GM18858 (cell line): ENCODE measurements around the gene C3AR1.

Source experiments
- ATAC-seq: cut with Tn5 transposase; IDR thresholded peaks from one replicate; pipeline ENCODE4 v1.9.1; 2021; ENCODE audit not compliant: unreplicated experiment

The C3AR1 gene

DNA sequence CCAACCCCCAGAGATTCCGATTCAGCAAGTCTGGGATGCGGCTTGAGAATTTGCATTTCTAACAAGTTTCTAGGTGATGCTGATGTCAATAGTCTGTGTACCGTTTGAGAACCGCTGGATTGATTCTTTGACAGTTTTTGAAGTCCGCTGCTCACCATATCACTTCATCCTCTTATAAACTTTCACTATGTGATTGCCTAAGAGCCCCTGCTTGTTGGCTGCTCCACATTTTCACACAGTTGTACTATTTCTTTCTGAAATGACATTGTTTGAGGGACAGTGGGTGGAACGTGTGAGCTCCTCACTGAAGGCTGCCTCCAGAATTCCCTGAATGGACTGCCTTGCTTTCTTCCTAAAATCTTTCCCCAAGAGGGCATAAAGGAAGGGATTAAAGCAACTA, 7.7 kb downstream of the C3AR1 start:
- ATAC-seq: no peak

GRCh38 chr12:8057839-8058238, 8.3 kb downstream of the C3AR1 start:
- ATAC-seq: no peak

DNA sequence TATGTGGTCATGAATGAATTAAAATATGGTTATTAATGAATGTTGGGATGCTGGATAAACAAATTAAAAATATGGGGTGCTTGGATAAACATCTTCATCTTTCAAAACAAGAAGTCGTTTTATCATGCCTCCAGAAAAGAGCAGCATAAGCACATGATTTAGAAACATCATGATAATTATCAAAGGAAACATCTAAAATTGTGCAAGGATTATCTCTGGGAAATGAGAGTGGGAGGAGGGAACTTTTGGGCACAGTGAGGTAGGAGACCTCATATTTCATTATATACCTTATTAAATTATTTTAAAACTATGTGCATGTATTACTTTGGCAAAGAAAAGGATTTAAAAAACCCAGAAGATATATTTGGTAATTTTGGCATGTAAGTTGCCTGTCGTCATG, 8.9 kb downstream of the C3AR1 start:
- no peak for ATAC-seq

DNA sequence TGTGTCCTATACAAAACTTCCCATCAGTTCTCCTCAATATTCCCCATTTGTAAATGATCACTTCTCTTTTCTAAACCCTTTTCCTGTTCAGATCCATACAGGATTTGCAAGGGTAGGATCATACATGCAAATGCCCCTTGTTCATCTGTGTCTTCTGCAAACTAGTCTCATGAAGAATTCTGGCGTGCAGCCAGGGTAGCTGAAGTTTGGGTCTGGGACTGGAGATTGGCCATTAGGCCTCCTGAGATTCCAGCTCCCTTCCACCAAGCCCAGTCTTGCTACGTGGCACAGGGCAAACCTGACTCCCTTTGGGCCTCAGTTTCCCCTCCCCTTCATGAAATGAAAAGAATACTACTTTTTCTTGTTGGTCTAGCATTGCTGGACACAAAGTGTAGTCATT, 11.3 kb downstream of the C3AR1 start:
- ATAC-seq: no peak

DNA sequence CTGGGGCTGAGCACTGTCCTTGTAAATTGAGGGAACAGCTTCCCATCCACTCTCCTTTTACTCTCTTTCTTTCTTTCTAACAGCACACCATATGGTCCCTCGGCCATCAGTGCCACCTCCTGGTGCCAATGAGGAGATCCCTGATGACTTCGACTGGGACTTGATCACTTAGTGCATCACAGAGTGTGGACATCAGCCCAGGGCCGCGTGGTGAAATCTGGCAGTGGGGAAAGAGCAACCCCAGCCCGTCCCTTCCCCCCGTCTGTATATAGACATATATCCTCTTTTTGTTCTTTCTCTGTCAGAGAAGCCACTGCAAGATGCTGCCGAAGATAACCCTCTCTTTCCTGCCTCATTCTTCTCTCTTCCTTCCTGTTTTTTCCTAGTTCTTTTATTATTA, 13.5 kb downstream of the C3AR1 start:
- no peak for ATAC-seq

GRCh38 chr12:8050600-8051250, 15.4 kb downstream of the C3AR1 start:
- ATAC-seq: no peak

- no peak for ATAC-seq
Measured at GRCh38 chr12:8048906-8049305, 17.3 kb downstream of the C3AR1 start.

DNA sequence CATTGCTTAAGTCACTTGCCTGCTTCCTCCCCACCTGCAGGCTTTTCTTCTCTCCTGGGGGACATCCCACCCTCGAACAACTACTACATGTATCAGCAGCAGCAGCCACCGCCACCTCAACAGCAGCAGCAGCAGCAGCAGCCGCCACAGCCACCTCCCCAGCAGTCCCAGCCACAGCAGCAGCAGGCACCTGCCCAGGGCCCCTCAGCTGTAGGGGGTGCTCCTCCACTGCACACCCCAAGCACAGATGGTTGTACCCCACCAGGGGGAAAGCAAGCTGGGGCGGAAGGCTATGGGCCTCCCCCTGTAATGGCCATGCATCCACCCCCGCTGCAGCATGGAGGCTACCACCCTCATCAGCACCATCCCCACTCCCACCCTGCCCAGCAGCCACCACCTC, 18.3 kb downstream of the C3AR1 start:
- ATAC-seq: no peak

DNA sequence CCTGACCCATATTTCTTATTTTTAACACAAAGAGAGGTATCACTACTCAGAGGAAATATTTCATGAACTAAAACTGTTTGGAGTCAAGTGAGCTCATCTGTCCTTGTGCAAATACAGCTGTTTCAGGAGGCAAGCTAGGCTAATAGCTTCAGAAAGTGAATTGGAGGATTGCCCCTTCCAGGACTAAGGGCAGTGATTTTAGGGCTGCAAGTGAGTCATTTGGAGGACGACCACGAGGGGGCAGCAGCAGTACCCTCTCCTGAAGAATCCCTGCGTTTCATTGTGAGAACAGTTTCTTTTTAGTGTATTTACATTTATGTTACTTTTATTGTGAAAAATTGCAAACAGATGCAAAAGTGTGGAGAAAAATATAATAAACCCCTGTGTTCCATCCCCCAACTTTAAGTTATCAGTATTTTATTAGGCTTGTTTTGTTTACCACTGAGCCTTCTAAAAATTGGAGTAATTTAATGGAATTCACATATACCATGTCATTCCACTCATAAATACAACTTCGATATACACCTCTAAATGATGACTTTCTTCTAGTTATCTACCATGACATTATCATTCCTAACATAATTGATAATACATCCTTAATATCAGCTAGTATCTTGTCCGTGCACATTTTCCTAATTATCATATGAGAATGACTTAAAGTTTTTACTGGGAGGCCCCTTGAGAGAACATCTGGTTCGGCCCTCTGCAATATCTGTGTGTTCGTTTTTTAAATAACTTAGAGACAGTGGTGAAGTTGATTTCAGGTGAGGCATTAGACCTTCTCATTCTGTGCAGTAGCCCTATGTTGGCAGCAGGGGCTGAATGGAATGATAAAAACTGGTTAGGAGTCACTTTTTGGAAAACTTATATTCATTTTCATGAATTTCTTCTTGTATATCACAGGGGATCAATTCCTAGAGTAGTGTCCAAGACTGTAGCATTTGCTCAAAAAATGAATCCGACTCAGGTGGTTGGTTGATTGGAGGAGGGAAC, 19.9 kb downstream of the C3AR1 start:
- no peak for ATAC-seq

- ATAC-seq: no peak
Measured at GRCh38 chr12:8040791-8041190, 25.4 kb downstream of the C3AR1 start.

GRCh38 chr12:8038659-8039114, 27.5 kb downstream of the C3AR1 start:
- no peak for ATAC-seq

DNA sequence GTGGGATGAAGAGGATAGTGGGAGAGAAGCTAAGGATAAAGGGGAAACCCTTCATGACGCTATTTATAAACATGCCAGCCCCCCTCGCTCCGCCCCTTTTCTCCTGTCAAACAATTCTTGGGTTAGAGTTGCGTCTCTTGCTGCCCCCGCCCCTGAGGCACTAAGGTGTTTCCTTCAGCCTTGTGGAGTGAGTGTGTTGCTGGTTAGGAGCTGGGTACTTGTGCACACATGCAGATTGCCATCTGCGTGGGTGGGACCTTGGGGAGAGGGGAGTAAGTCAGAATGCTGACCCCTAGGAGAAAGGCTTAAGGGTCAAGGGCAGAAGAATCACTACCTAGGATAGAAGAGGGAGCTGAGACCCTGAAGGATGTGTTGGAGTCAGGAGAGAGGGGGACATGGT, 28.2 kb downstream of the C3AR1 start:
- ATAC-seq: no peak

DNA sequence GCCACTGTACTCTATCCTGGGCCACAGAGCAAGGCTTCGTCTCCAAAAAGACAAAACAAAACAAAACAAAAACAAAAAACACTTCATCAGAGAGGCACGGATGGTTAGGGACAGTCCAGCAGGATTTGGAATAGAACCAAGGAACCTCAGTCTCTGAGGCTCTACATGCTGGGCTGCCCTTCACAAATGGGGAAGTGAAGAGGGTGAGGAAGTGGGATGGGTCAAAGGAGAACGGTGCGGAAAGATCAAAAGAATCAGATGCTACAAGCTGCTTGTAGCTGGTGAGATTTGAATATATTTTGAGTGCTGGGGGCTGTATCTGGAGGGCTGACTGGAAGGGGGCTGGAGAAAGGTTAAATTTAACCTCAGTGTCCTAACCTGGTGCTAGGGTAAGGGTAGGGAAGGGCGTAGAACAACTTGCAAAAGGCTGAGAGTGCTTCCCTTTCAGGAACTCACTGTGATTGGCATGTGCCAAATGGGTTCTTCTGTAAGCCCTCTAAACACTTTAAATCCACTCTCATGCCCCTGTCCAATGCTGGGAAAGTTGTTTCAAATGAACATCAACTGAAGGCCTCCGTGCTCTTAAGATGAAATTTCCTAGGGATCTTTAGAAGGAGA, 29.0 kb downstream of the C3AR1 start:
- ATAC-seq: no peak

- ATAC-seq: no peak
Measured at GRCh38 chr12:8036346-8036745, 29.8 kb downstream of the C3AR1 start.

DNA sequence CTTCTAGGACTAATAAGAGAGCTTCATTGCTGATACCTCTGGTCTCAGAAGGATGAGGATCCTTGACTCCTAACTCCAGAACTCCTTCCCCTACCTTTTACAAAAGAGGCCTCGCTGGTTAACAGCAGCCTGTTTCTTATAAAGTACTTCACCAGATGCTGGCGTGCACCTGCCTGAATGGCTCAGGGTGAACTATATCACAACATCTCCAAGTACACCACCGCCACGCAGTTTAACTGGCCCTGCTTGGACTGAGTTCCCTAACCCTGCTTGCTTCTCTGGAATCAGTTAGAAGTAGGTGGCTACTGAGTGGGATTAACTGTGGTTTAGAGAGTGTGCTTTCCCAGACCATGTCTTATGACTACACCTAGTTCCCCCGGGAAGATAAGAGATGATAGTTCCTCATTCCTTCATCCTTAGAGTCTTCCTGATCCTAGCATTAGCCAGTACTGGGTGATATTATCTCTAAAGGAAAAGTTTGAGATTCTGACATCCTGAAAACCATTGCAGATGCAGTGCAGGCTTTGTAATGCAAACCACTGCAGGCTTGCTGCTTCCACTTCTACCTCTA, 30.6 kb downstream of the C3AR1 start:
- ATAC-seq: no peak

GRCh38 chr12:8034802-8035201, 31.4 kb downstream of the C3AR1 start:
- no peak for ATAC-seq

GRCh38 chr12:8033153-8034044, 32.8 kb downstream of the C3AR1 start:
- ATAC-seq: no peak

DNA sequence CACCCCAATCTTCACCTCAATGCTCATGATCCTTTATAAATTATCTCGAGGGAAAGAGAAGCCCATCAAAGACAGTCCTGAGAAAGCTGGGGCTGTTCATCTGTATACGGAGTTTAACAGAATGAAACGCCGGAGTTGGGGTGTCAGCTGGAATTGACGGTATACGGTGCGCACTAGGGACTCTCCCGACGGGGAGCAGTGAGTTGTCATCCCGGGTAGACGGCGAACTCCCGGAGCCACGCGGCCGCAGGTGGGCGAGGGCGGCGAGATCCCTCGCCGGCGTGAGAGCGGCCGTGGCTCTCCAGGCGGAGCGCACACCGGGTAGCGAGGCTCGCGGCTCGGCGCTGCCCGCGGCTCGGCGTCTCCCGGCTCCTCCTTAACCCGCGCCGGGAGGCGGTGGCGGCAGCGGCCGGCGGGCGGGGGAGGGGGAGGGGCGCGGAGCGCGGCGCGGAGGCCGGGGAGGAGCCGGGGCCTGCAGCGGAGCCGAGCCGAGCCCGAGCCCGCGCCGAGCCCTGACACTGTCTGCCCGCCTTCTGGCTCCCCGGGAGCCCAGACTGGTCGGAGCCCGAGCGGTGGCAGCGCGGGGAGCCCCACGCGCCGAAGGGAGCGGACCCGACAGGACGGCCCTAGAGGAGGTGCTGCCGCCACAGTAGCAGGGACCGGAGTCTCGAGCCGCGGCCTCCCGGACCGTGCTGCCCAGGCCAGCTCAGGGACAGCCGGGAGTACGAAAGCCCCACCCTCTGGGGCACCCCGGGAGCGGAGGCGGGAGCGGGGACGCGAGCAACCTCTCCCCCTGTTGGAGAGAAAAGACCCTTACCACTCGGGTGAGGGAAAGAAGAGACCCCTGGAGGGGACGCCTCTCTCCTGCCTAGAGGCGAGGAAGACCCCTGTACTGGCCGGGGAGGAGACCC, 33.7 kb downstream of the C3AR1 start, which contains the start of gene FOXJ2:
FOXJ2 (plus strand) TSS at position 475 of the 911 bp plus-strand sequence. CDS start 7,117 bp downstream, outside the sequence.
- peak; percentile 41 for ATAC-seq

DNA sequence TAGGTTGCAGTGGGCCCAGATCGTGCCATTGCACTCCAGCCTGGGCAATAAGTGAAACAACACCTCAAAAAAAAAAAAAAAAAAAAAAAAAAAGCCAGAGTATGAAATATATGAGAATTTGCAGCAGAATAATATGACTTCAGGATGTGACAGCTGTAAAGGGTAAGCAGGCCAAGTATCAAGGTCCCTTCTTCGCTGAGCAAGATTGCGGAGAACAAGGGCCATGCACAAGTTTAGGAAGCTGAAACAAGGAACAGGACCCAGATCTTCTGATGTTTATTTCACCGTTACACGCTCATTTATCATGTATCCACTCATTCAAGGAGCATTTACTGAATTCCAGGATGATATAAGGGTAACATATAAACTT, 34.3 kb downstream of the C3AR1 start:
- no peak for ATAC-seq
